IPS-20b (cell line): ENCODE data around the gene IMPA2.

Source experiments
- H3K27ac ChIP-seq: one replicate; pipeline ENCODE4 v1.5.1; 2013; ENCODE audit warnings: low read length
- H3K27me3 ChIP-seq: 2 replicates; pipeline ENCODE4 v1.6.1; 2013; ENCODE audit warnings: mild to moderate bottlenecking, low read length, inconsistent platforms; ENCODE audit not compliant: insufficient read depth
- H3K36me3 ChIP-seq: 2 replicates; pipeline ENCODE4 v1.6.1; 2013; ENCODE audit warnings: low read depth, mild to moderate bottlenecking, inconsistent platforms, low read length, moderate library complexity; ENCODE audit not compliant: insufficient read depth
- H3K4me1 ChIP-seq: 2 replicates; pipeline ENCODE4 v1.6.1; 2013; ENCODE audit warnings: mild to moderate bottlenecking, control low read depth, inconsistent platforms, low read length, moderate library complexity; ENCODE audit not compliant: insufficient read depth
- H3K4me3 ChIP-seq: 2 replicates; pipeline ENCODE4 v1.5.1; 2013; ENCODE audit warnings: mild to moderate bottlenecking, low read length, inconsistent platforms
- H3K9ac ChIP-seq: 2 replicates; pipeline ENCODE4 v1.6.1; 2013; ENCODE audit warnings: low read depth, mild to moderate bottlenecking, inconsistent platforms, low read length, moderate library complexity
- H3K9me3 ChIP-seq: 2 replicates; pipeline ENCODE4 v1.6.1; 2013; ENCODE audit warnings: mild to moderate bottlenecking, low read depth, low read length, inconsistent platforms; ENCODE audit not compliant: insufficient read depth

IMPA2 gene

DNA sequence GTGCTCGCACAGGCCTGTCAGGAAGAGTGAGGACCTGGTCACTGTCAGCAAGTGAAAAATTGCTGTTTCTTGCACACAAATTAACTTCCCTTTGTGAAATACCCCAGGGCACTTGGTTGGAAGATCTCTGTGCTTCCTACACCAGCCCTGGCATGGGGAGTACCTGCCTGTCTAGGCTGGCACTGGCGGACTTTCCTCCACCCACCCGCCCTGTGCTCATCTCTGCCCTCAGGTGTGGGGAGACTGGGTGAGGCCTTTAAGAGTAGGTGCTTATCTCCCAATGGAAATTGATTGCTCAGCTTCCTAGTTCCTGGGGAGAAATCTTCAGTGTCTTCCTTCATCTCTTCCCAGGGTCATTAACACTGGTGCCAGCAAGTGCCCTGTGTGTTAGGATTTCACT is 42.1 kb downstream of the IMPA2 start:
- no peak overlapping the region for H3K9ac ChIP-seq
- H3K27me3 ChIP-seq, result no peaks in the 10 kb centered on the region
- no peak overlapping the region for H3K27ac ChIP-seq
- no peak overlapping the region for H3K4me3 ChIP-seq
- no peaks in the 10 kb centered on the region for H3K4me1 ChIP-seq
- H3K36me3 ChIP-seq, result peaks cover 33% of the 10 kb centered on the region
- H3K9me3 ChIP-seq, result no peaks in the 10 kb centered on the region

DNA sequence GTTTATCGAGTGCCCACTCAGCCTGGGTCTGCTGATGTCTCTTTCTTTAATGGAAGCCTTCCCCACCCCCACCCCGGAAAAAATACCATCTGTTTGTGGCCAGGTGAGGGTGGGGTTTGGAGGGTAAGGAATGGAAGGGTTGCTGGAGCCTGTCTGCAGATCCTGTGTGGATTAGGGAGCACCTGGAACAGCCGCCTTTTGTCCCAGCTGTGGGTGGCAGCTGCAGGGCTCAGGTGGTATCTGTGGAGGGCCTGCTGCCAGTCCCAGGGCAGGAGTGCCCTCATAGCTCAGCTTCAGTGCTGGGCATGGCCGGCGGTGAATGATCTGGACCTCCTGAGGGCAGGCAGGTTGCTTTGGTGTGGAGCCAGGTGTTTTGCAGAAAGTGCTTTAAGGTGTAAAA is 45.3 kb downstream of the IMPA2 start:
- peaks cover 47% of the 10 kb centered on the region for H3K36me3 ChIP-seq

DNA sequence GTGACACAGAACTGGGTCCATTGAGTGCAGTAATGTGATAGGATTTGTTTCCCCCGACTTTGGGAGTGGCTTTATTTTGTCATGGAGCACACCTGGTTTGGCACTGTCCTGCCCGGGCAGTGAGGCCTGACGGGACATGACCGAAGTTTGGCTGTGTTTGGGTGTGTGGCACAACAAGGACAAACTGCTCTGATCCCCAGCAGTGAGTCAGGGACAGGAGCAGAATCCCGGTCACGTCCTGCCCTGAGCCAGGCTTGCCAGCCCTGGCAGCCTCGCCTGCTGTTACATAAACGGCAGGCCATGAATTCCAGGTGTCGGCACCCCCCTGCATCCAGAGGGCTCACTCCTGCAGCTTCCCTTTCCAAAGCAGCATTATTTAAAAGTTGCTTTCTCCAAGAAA is 45.7 kb downstream of the IMPA2 start:
- Histone ChIP-seq H3K9ac (no peak overlapping the region), H3K36me3 (peaks cover 46% of the 10 kb centered on the region), H3K4me3 (no peak overlapping the region), H3K4me1 (no peaks in the 10 kb centered on the region), H3K27me3 (no peaks in the 10 kb centered on the region), H3K9me3 (no peaks in the 10 kb centered on the region), H3K27ac (no peak overlapping the region)

More for the DNA sequence above, 45.3 kb downstream of the IMPA2 start:
- Histone ChIP-seq H3K9ac (no peak overlapping the region; the same call in 1 of the 2 replicates), H3K4me1 (no peaks in the 10 kb centered on the region), H3K27me3 (no peaks in the 10 kb centered on the region), H3K9me3 (no peaks in the 10 kb centered on the region), H3K4me3 (no peak overlapping the region), H3K27ac (no peak overlapping the region)

DNA sequence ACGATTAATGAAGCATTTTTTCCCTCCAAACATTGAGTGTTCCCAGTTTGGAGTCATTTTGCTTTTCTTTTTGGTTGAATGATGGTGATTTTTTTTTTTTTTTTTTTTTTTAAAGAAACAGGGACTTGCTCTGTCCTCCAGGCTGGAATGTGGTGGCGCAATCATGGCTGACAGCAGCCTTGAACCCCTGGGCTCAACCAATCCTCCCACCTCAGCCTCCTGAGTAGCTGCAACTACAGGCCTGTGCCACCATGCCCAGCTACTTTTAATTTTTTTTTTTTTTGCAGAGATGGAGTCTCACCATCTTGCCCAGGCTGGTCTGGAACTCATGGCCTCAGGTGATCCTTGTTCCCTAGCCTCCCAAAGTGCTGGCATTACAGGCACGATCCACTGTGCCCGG is 46.2 kb downstream of the IMPA2 start:
- Histone ChIP-seq H3K4me3 (no peak overlapping the region), H3K27me3 (no peaks in the 10 kb centered on the region), H3K27ac (no peak overlapping the region), H3K9ac (no peak overlapping the region), H3K4me1 (no peaks in the 10 kb centered on the region), H3K36me3 (peaks cover 51% of the 10 kb centered on the region), H3K9me3 (no peaks in the 10 kb centered on the region)

DNA sequence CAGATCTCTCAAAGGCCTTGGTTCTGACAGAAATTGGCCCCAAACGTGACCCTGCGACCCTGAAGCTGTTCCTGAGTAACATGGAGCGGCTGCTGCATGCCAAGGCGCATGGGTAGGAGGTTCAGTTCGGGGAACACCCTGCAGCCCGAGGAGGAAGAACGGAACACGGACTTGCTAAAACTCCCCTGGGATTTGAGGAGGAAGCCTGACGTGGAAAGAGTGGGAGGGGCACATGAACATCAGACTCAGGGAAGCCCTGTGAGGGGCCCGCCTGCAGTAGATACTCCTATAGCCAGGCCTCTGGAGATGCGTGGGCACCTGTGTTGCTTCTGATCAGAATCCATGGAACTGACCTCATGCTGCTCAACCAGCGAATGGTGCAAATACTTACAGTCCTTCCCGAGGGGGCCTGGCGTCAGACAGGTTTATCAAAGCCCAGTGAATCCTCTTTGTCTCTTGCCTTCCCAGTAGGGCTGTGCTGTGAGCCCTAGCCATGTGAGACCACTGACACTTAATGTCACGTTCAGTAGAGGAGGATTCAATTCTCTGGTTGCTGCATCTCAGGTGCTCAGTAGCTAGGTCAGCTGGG is 46.8 kb downstream of the IMPA2 start:
- no peaks in the 10 kb centered on the region for H3K9me3 ChIP-seq
- no peaks in the 10 kb centered on the region for H3K27me3 ChIP-seq
- H3K4me1 ChIP-seq, result no peaks in the 10 kb centered on the region
- no peak overlapping the region for H3K9ac ChIP-seq
- H3K4me3 ChIP-seq, result no peak overlapping the region
- peaks cover 52% of the 10 kb centered on the region for H3K36me3 ChIP-seq
- no peak overlapping the region for H3K27ac ChIP-seq

DNA sequence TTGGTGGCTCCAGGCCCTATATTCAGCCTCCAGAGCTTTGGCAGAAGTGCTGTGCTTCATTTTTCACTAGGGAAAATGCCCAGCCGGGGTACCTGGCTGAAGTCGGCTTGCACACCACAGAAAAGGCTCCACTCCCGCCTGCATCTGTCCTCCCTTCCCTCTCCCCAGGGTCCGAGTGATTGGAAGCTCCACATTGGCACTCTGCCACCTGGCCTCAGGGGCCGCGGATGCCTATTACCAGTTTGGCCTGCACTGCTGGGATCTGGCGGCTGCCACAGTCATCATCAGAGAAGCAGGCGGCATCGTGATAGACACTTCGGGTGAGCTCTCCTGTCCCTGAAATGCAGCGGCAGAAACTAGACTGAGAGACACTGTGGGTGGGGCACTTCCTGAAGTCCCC is 47.4 kb downstream of the IMPA2 start:
- Histone ChIP-seq H3K36me3 (peaks cover 57% of the 10 kb centered on the region), H3K9me3 (no peaks in the 10 kb centered on the region), H3K4me1 (0 out of 2 replicates have a peak, but pooled peaks cover 4% of the 10 kb centered on the region), H3K9ac (no peak overlapping the region), H3K27me3 (no peaks in the 10 kb centered on the region), H3K4me3 (no peak overlapping the region), H3K27ac (no peak overlapping the region)

DNA sequence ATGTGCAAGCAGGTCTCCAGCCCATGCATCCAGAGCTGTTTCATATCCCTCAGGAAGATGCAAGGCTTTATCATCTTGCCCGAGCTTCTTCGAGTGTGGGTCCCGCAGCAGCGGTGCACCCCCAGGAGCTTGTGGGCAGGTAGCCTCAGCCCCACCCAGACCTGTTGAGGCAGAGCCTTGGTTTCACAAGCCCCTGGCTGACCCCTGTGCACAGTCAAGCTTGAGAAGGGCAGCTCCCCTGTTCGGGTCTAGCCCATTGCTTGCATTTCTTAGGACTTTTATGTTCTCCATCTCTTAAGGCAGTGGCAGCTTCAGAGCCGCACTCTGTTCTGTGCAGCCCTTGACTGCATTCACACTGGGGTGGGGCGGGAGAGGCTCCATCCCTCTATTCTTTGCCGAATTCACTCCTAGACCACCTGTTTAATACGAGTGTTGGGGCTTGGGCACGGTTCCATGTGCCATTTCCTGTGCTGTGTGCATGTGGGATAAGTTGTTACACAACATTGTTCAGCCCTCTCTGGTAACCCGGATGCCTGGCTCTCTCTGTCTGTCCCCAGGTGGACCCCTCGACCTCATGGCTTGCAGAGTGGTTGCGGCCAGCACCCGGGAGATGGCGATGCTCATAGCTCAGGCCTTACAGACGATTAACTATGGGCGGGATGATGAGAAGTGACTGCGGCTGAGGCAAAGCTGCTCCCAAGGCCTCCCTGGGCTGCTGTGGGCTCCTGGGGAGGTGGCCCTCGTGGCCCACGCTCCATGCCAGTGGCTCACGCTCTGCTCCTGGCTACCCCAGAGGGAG is 48.7 kb downstream of the IMPA2 start:
- no peaks in the 10 kb centered on the region for H3K9me3 ChIP-seq
- H3K9ac ChIP-seq, result no peak overlapping the region; the same call in 1 of the 2 replicates
- no peak overlapping the region for H3K4me3 ChIP-seq
- peaks cover 51% of the 10 kb centered on the region for H3K36me3 ChIP-seq
- no peaks in the 10 kb centered on the region for H3K27me3 ChIP-seq
- H3K27ac ChIP-seq, result no peak overlapping the region
- 0 out of 2 replicates have a peak, but pooled peaks cover 5% of the 10 kb centered on the region for H3K4me1 ChIP-seq

DNA sequence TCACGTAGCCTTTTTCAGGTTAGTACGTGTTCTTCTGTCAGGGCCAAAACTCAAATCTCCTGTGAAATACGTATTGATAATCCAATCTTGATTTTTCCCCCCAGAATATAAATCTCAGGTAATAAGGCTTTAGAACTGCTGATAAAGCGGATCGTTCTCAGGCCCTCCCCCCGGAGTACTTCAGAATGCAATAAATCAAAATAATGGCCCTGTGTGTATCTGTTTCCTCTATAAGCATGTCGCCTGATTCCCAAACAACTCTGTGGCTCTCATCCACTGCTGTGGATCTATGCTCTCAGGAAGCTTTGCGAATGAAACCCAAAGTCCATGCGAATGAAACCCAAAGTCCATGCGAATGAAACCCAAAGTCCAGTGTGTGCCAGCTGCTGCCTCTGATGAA is 49.4 kb downstream of the IMPA2 start:
- H3K36me3 ChIP-seq, result peaks cover 48% of the 10 kb centered on the region
- H3K27me3 ChIP-seq, result no peaks in the 10 kb centered on the region
- no peak overlapping the region for H3K9ac ChIP-seq
- H3K4me1 ChIP-seq, result 0 out of 2 replicates have a peak, but pooled peaks cover 5% of the 10 kb centered on the region
- no peak overlapping the region for H3K27ac ChIP-seq
- no peak overlapping the region for H3K4me3 ChIP-seq
- H3K9me3 ChIP-seq, result no peaks in the 10 kb centered on the region

DNA sequence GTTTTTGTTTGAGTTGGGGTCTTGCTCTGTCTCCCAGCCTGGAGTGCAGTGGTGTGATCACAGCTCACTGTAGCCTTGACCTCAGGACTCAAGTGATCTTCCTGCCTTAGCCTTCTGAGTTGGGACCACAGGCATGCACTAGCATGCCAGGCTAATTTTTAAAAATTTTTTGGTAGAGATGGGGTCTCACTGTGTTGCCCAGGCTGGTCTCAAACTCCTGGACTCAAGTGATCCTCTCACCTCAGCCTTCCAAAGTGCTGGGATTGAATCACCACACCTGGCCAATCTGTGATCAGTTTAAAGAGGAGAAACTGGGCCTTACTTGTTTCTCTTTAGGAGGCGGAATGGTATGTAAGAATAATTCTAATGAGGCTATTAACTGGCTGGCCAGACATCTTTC is 49.9 kb downstream of the IMPA2 start:
- H3K27ac ChIP-seq, result no peak overlapping the region
- H3K36me3 ChIP-seq, result peaks cover 48% of the 10 kb centered on the region
- H3K4me1 ChIP-seq, result 0 out of 2 replicates have a peak, but pooled peaks cover 5% of the 10 kb centered on the region
- no peak overlapping the region for H3K4me3 ChIP-seq
- no peak overlapping the region for H3K9ac ChIP-seq
- no peaks in the 10 kb centered on the region for H3K9me3 ChIP-seq
- no peaks in the 10 kb centered on the region for H3K27me3 ChIP-seq

DNA sequence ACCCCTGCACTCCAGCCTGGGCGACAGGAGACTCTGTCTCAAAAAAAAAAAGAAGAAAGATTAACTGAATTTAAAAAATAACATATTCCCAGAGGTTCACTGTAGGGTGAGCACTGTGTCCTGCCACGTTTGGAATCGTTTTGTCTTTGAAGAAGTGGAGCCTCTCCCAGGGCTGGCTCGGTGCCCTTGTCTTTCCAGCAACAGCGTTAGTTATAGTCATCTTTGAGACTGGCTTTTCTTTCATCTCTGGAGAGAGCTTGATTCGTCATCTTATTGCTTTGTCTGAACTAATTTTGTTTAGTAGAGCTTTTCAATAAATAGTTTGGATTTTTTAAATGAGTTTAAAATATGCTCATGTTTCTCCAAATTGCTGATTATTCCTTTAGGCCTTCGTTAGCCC is 50.5 kb downstream of the IMPA2 start:
- Histone ChIP-seq H3K27ac (no peak overlapping the region), H3K27me3 (no peaks in the 10 kb centered on the region; the same call in 1 of the 2 replicates), H3K4me3 (no peak overlapping the region), H3K9me3 (no peaks in the 10 kb centered on the region), H3K4me1 (0 out of 2 replicates have a peak, but pooled peaks cover 5% of the 10 kb centered on the region), H3K9ac (no peak overlapping the region), H3K36me3 (peaks cover 48% of the 10 kb centered on the region)

DNA sequence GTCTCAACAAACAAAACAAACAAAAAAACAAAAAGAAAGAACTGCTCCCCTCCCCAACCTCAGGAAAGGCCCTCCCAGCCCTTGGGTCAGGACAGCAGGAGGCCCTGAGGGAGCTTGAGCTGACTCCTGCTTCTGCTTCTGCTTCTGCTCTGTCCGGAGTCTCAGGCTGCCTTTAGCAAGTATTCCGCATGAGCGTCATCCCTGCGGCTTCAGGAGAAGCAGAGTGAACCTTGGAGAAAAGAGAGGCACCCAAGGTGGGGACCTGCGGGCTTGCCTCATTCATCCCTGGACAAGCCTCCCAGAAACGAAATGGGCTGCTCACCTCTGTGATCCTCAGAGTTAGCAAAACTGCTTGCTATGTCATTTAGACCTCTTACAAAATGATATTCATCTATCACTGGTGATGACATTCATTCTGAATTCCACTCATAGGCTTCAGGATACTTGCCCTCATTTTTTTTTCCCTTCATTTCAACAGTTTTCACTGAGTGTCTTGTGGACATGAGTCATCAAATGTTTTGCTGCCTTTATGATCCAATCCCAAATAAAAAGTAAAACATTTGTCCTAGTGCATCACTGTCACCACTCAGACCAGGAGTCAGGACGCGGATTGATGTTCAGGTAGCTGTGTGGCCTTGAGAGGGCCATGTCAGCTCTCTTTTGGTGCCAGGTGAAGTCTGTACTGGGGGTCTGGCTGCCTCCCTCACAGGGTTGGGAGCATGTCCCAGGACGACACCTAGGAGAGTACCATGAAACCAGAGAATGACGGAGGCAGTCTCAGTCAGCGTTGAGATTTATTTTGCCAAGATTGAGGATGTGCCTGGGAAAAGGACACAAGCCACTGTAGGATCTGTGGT is 51.7 kb downstream of the IMPA2 start:
- Histone ChIP-seq H3K27me3 (peaks cover 11% of the 10 kb centered on the region), H3K27ac (no peak overlapping the region), H3K36me3 (peaks cover 47% of the 10 kb centered on the region)

More for the DNA sequence above, 51.7 kb downstream of the IMPA2 start:
- Histone ChIP-seq H3K9me3 (no peaks in the 10 kb centered on the region), H3K4me3 (no peak overlapping the region), H3K4me1 (0 out of 2 replicates have a peak, but pooled peaks cover 5% of the 10 kb centered on the region), H3K9ac (no peak overlapping the region)
